Lung (tissue), 12 donors: ENCODE measurements around the gene FILIP1. TPM values are rescaled to one million over a fixed set of nuclear protein-coding genes. Genes with fewer than 3 reads are reported as not detected.
A peak's percentile ranks its signal among the peaks of the same experiment; 100 is the strongest.

Source experiments
- ATAC-seq: fragments of 200-7000 bp; cut with Tn5 transposase; one replicate; pipeline ENCODE4 v1.9.1; 2020; ENCODE audit warnings: moderate number of reproducible peaks; ENCODE audit not compliant: insufficient read depth, low FRiP score
- DNase-seq, 3 donors: peaks; one replicate each; pipeline ENCODE4 v3.0.0-alpha.2; 2013 to 2017
- H3K27ac ChIP-seq, 2 donors: one replicate each; pipeline ENCODE4 v1.5.1; 2013; ENCODE audit warnings: mild to moderate bottlenecking in 2 of 2, moderate library complexity in 2 of 2, control low read depth in 1 of 2, inconsistent platforms in 1 of 2, low read depth in 1 of 2, low read length in 1 of 2
- H3K27me3 ChIP-seq, 3 donors: one replicate each; pipeline ENCODE4 v1.5.1; 2013; ENCODE audit warnings: low read length in 2 of 3; ENCODE audit not compliant: control insufficient read depth in 3 of 3, insufficient read depth in 3 of 3
- H3K36me3 ChIP-seq, 4 donors: one replicate each; pipeline ENCODE4 v1.5.1; 2013; ENCODE audit warnings: low read length in 4 of 4, mild to moderate bottlenecking in 1 of 4, moderate library complexity in 1 of 4; ENCODE audit not compliant: control insufficient read depth in 4 of 4, insufficient read depth in 4 of 4
- H3K4me1 ChIP-seq, 5 donors: one replicate each; pipeline ENCODE4 v1.5.1; 2013; ENCODE audit warnings: low read length in 5 of 5, mild to moderate bottlenecking in 2 of 5, moderate library complexity in 1 of 5; ENCODE audit not compliant: control insufficient read depth in 5 of 5, insufficient read depth in 5 of 5
- H3K4me3 ChIP-seq: one replicate; pipeline ENCODE4 v1.5.1; 2013; ENCODE audit warnings: mild to moderate bottlenecking, control low read depth, moderate library complexity
- H3K9ac ChIP-seq, 2 donors: one replicate each; pipeline ENCODE4 v1.5.1; 2013; ENCODE audit warnings: low read length in 2 of 2, control low read depth in 1 of 2; ENCODE audit not compliant: insufficient read depth in 1 of 2
- H3K9me3 ChIP-seq, 4 donors: one replicate each; pipeline ENCODE4 v1.5.1; 2013; ENCODE audit warnings: low read length in 3 of 4, mild to moderate bottlenecking in 1 of 4, moderate library complexity in 1 of 4; ENCODE audit not compliant: control insufficient read depth in 4 of 4, insufficient read depth in 3 of 4
- WGBS, 2 donors: extraction: QIAGEN DNeasy Blood & Tissue Kit; methylation state at CpG; one replicate each; pipeline ENCODE4 v1.1.7; 2013; 5-methylcytosine and 5-hydroxymethylcytosine counted together
- polyA plus RNA-seq, 2 donors: library from polyadenylated mRNA; stranded (reverse); fragments of 200-250 nt; gene quantifications; one replicate each; pipeline ENCODE4 v1.2.1, GENCODE V29; 2013
- total RNA-seq, 2 donors: library from RNA; depleted of rRNA in 1 of 2; stranded (reverse); fragments of >200 nt in 1 of 2; gene quantifications; one replicate each; pipeline ENCODE4 v1.2.1, GENCODE V29; 2014 to 2021
- TF ChIP-seq, protein P1 (sequence below): IDR thresholded peaks from 2 replicates; pipeline ENCODE4 v1.5.1; 2012; ENCODE audit warnings: mild to moderate bottlenecking; ENCODE audit errors: control extremely low read depth, extremely low read depth
- donor health status: control.
- donor health status: control.
- donor health status: Bipolar disorder and iron deficiency.
- donor health status: healthy.
- donor health status: DM: yes; HTN: yes; CAD: no.

The FILIP1 gene
- total and polyA plus RNA-seq, 4 donors = 5.6 to 24.1 (median 11.1) TPM

DNA sequence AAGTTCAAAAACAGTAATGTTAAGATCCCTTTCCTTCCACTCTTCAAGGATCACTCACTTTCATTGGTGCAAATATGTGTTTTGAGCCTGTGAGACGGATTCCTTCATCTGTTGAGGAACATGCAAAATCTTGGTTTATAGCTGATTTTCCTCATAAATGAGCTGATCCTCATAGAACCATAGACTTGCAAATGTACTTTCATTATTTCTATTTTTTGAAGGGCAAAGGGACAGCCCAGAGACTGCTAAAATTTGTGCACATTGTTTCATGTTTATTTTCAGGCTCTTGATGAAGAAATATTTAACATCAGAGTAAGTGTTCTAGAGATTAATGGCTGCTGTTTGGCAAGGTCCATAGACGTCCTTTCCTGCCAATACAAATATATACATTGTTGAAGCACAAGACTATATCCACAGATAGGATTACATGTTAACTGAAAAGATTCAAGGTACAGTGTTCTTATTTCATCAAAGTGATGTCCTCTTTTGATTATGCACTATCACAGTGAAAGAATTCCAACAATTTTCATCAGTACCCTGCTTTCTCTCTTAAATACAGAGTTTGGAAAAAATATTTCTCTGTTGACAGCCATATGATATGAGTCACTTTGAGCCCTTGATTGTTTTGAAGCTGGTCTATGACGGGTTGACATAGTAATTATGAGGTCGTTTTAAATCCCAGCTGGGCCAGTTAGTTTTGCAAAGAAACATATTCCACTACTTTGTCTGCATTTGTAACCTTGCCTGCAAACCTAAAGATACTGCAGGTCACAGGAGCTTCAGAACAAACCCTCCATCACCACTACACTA, 95.7 kb downstream of the FILIP1 start:
- Histone ChIP-seq H3K4me1 (peaks cover 0 to 57% (median 31%) of the 10 kb centered on the region in 5 donors), H3K27ac (peak overlapping the region in 1 of 2 donors; percentile 50), H3K27me3 (no peaks in the 10 kb centered on the region), H3K9ac (no peak overlapping the region), H3K36me3 (peaks cover 0 to 8% (median 1%) of the 10 kb centered on the region in 4 donors), H3K9me3 (no peaks in the 10 kb centered on the region), H3K4me3 (no peak overlapping the region)
- TF ChIP-seq, protein P1, sequence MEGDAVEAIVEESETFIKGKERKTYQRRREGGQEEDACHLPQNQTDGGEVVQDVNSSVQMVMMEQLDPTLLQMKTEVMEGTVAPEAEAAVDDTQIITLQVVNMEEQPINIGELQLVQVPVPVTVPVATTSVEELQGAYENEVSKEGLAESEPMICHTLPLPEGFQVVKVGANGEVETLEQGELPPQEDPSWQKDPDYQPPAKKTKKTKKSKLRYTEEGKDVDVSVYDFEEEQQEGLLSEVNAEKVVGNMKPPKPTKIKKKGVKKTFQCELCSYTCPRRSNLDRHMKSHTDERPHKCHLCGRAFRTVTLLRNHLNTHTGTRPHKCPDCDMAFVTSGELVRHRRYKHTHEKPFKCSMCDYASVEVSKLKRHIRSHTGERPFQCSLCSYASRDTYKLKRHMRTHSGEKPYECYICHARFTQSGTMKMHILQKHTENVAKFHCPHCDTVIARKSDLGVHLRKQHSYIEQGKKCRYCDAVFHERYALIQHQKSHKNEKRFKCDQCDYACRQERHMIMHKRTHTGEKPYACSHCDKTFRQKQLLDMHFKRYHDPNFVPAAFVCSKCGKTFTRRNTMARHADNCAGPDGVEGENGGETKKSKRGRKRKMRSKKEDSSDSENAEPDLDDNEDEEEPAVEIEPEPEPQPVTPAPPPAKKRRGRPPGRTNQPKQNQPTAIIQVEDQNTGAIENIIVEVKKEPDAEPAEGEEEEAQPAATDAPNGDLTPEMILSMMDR = no peak
- DNase-seq (peak; percentile 56 to 96 (median 95)), ATAC-seq (no peak)
- WGBS, 2 donors = 43 to 65% methylated on average over 4 of the region's 4 CpGs

DNA sequence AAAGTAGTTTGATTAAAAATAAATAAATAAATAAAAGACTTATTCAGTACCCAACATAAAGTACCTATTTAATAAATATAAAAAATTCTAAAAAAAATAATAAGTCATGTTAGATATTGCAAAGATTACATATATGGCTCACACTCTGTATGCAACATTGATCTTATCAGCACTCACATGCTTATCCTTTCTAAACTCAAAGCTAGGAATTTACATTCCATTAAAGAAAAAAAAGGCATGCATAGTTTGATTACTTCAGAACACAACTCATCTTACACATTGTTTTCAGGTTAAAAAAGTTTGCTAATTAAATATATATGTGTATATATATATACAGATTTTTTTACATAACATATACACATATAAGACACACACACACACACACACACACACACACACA, 96.4 kb downstream of the FILIP1 start:
- H3K9me3 ChIP-seq = no peaks in the 10 kb centered on the region
- TF ChIP-seq, protein P1 = no peak
- H3K4me3 ChIP-seq = no peak overlapping the region
- peaks cover 0 to 56% (median 34%) of the 10 kb centered on the region in 5 donors for H3K4me1 ChIP-seq
- no peak overlapping the region for H3K27ac ChIP-seq
- DNase-seq = peak in 2 of 3 donors; percentile 56 to 64
- H3K36me3 ChIP-seq = peaks cover 0 to 8% (median 1%) of the 10 kb centered on the region in 4 donors
- no peaks in the 10 kb centered on the region for H3K27me3 ChIP-seq
- ATAC-seq = no peak
- H3K9ac ChIP-seq = no peak overlapping the region

DNA sequence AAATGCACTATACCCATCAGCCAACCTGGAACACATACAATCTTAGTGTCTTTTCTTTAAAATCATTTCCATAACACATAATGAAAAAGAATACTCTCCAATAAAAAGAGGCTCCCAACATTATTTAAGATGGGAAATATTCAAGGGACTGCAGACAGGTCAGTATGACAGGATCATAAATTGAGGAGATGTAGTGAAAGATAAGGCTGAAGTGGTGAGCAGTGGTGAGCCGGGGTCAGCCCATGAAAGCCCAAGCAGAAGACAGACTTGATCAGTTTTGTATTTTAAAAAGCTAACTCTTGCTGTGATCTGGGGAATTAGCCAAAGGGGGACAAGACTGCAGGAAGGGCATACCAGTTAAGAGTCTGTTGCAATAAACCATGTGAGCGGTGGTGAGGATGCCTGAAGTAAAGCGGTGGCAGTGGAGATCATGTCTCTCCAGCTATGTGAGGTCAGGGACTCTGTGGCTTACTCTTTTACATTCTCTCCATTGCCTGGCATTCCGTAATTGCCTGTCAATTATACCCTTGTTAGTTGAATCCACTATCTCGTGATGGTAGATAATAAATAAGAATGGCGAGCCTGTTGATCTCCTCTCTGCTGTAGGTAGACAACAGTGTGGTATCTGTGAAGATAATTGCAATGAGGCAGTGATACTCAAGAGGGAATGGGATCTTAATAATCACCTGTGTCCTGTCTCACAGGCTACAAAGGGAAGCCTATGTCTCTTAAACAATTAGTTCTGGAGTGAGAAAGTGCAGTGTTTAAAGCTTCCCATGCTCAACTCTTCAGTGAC, 97.4 kb downstream of the FILIP1 start:
- Histone ChIP-seq H3K9ac (peak overlapping the region in 1 of 2 donors; percentile 36), H3K4me1 (peaks cover 0 to 56% (median 37%) of the 10 kb centered on the region in 5 donors), H3K36me3 (peaks cover 0 to 8% (median 1%) of the 10 kb centered on the region in 4 donors), H3K9me3 (no peaks in the 10 kb centered on the region), H3K27ac (peak overlapping the region in 1 of 2 donors; percentile 12), H3K27me3 (no peaks in the 10 kb centered on the region), H3K4me3 (no peak overlapping the region)
- WGBS, 2 donors = 90 to 96% methylated on average over 6 of the region's 6 CpGs
- ATAC-seq = no peak
- TF ChIP-seq, protein P1 = no peak
- peak in 1 of 3 donors; percentile 51 for DNase-seq
